Fibroblast of pulmonary artery (primary cell): Measurements from ENCODE around the gene IGF1R.
A peak's percentile ranks its signal among the peaks of the same experiment; 100 is the strongest.

ENCODE experiments used
- DNase-seq: peaks from one replicate; pipeline ENCODE4 v3.0.0-alpha.2; 2010; ENCODE audit warnings: low read depth
- H3K4me3 ChIP-seq: replicated peaks from 2 replicates; pipeline ENCODE4 v1.5.1; 2011; ENCODE audit warnings: low read depth, mild to moderate bottlenecking, control low read depth, low read length, moderate library complexity
- CTCF ChIP-seq: IDR thresholded peaks from 2 replicates; pipeline ENCODE4 v1.5.1; 2011; ENCODE audit warnings: mild to moderate bottlenecking, control low read depth, low read length, inconsistent platforms; ENCODE audit errors: missing control alignments

IGF1R gene

GRCh38 chr15:98647774-98648653, at the start of gene IGF1R:
IGF1R (plus strand) TSS chr15:98648539; CDS start chr15:98649582, 1,043 bp downstream.
- H3K4me3 ChIP-seq = peak within 1 kb of the TSS; percentile 80
- peak; percentile 90 for DNase-seq
- no peak for TF ChIP-seq CTCF

- DNase-seq = peak; percentile 77
- H3K4me3 ChIP-seq = peak overlapping the region; percentile 62
- TF ChIP-seq CTCF = no peak
Observed at GRCh38 chr15:98599909-98600691, 48.2 kb upstream of the IGF1R start.

DNA sequence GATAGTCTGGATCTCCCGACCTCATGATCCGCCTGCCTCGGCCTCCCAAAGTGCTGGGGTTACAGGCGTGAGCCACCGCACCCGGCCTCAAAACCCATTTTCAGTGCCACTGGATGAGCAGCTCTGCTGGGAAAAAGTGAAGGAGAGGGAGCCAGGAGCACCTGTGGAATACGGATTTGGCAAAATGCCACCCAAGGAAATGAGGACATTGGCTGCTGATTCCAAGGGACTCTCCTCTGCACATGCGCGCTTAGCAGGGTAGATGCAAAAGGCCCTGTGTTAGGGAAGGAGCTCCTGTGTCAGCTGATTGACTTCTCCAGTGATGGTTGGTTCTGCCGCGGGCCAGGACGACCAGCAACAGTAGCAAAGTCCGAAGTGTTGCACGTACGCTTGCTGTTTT, 43.4 kb upstream of the IGF1R start:
- no peak for DNase-seq
- no peak overlapping the region for H3K4me3 ChIP-seq
- no peak for TF ChIP-seq CTCF

DNA sequence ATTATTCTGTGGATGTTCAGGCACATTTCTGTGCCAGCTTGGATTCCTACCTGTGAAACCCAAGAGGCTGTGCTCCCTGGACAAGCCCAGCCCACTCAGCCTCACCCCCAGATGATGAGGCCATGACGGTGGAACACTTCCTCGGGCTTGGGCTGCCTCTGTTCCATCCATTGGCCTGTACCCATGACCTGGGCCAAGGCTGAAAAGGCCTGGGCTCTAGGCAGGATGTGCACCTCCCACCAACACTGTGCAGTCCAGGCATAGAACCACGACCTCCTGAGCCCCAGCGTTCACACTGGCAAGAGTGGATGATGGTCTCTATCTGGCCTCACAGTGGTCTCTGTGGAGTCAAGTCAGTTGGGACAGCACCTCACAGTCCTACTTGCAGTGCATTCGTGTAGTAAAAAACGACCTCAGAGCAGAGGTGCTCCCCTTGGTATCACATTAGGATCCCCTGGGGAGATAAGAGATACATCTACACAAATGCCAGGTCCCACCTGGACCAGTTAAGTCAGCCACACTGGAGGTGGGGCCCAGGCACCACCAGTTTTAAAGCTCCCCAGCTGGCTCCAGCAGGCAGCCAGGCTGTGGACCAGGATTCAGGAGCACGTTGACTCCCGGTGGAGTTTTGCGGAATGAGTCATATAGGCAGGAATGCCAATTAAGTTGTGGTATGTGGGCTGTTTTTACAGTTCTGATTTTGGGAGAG, 39.0 kb upstream of the IGF1R start:
- no peak for TF ChIP-seq CTCF
- no peak overlapping the region for H3K4me3 ChIP-seq
- peak; percentile 38 for DNase-seq

- no peak for DNase-seq
- H3K4me3 ChIP-seq = no peak overlapping the region
- TF ChIP-seq CTCF = no peak
Observed at GRCh38 chr15:98610991-98611390, 37.3 kb upstream of the IGF1R start.

- no peak for DNase-seq
Observed at GRCh38 chr15:98611808-98612207, 36.5 kb upstream of the IGF1R start.

More at GRCh38 chr15:98611808-98612207, 36.5 kb upstream of the IGF1R start:
- no peak for TF ChIP-seq CTCF
- no peak overlapping the region for H3K4me3 ChIP-seq
